Cerebellar nuclear complex (tissue), 1 donor: Measurements from ENCODE around the gene YY2.
"Not testable (repeated sequence)": the region's sequence is repeated elsewhere in the genome, so short reads cannot be mapped to it uniquely, and the experiment has no call there.

ENCODE experiments used
- DNase-seq, 2 experiments: peaks; one replicate each; lab custom pipeline; 2025; lab: John Stamatoyannopoulos, UW

YY2 gene

GRCh38 chrX:21855937-21856415 is at the start of gene YY2:
YY2 (plus strand) TSS chrX:21855987; CDS start chrX:21856485, 498 bp downstream.
- DNase-seq = no peak

- no peak for DNase-seq
These were observed 49.1 kb upstream of the YY2 start for GRCh38 chrX:21806691-21807090.

GRCh38 chrX:21811832-21812231 is 44.0 kb upstream of the YY2 start:
- DNase-seq = no peak

GRCh38 chrX:21812628-21813027 is 43.2 kb upstream of the YY2 start:
- DNase-seq = no peak

GRCh38 chrX:21813612-21814368 is 42.0 kb upstream of the YY2 start:
- no peak for DNase-seq

GRCh38 chrX:21816136-21816535 is 39.7 kb upstream of the YY2 start:
- no peak for DNase-seq

- DNase-seq = not testable (repeated sequence)
These were observed 35.6 kb upstream of the YY2 start for GRCh38 chrX:21820170-21820569.

- no peak for DNase-seq
These were observed 33.9 kb upstream of the YY2 start for GRCh38 chrX:21821875-21822274.

GRCh38 chrX:21831496-21831895 is 24.3 kb upstream of the YY2 start:
- no peak for DNase-seq

- no peak for DNase-seq
These were observed 18.7 kb upstream of the YY2 start for GRCh38 chrX:21837056-21837455.

- DNase-seq = no peak
These were observed 16.9 kb upstream of the YY2 start for GRCh38 chrX:21838937-21839333.

GRCh38 chrX:21839334-21840192 is 16.2 kb upstream of the YY2 start, which contains the start of gene MBTPS2:
MBTPS2 (plus strand) TSS chrX:21839617; CDS start chrX:21839735, 118 bp downstream.
- DNase-seq = no peak

- no peak for DNase-seq
These were observed 15.6 kb upstream of the YY2 start for GRCh38 chrX:21840193-21840545.

GRCh38 chrX:21843179-21843578 is 12.6 kb upstream of the YY2 start:
- DNase-seq = no peak

- no peak for DNase-seq
These were observed 10.7 kb upstream of the YY2 start for GRCh38 chrX:21845096-21845495.

GRCh38 chrX:21847342-21847741 is 8.4 kb upstream of the YY2 start:
- DNase-seq = peak; percentile 58

GRCh38 chrX:21853578-21853977 is 2.2 kb upstream of the YY2 start:
- no peak for DNase-seq

GRCh38 chrX:21856504-21856903 is 717 bp downstream of the YY2 start:
- DNase-seq = no peak

GRCh38 chrX:21863241-21863640 is 7.5 kb downstream of the YY2 start:
- DNase-seq = no peak

- no peak for DNase-seq
These were observed 9.6 kb downstream of the YY2 start for GRCh38 chrX:21865436-21865835.

- DNase-seq = no peak
These were observed 14.7 kb downstream of the YY2 start for GRCh38 chrX:21870494-21870893.

- DNase-seq = no peak
These were observed 17.4 kb downstream of the YY2 start for GRCh38 chrX:21873063-21873775.
